Smooth muscle cell (in vitro differentiated cells): Measurements from ENCODE around the gene WDR33. TPM values are rescaled to one million over a fixed set of nuclear protein-coding genes. Genes with fewer than 3 reads are reported as not detected.

Source experiments
- DNase-seq: peaks from one replicate; lab custom pipeline; 2025; ENCODE audit not compliant: unreplicated experiment; lab: John Stamatoyannopoulos, UW
- H2AFZ ChIP-seq: fragments of 200-600 bp; sonication (generic); 2 replicates; pipeline ENCODE4 v1.6.0; 2016; ENCODE audit warnings: antibody characterized with exemption, low read depth, mild to moderate bottlenecking
- H3F3A ChIP-seq: fragments of 200-600 bp; sonication (generic); 2 replicates; pipeline ENCODE4 v1.6.0; 2017; ENCODE audit warnings: antibody characterized with exemption, low read depth
- H3K27ac ChIP-seq: fragments of 200-600 bp; sonication (generic); 2 replicates; pipeline ENCODE4 v1.5.1; 2016; ENCODE audit warnings: low read depth, mild to moderate bottlenecking
- H3K27me3 ChIP-seq: fragments of 200-600 bp; sonication (generic); 2 replicates; pipeline ENCODE4 v1.6.1; 2016; ENCODE audit warnings: low read depth, mild to moderate bottlenecking
- H3K36me3 ChIP-seq: fragments of 200-600 bp; sonication (generic); 2 replicates; pipeline ENCODE4 v1.5.1; 2016; ENCODE audit warnings: low read depth
- H3K4me1 ChIP-seq: fragments of 200-600 bp; sonication (generic); 2 replicates; pipeline ENCODE4 v1.5.1; 2016; ENCODE audit warnings: low read depth
- H3K4me2 ChIP-seq: fragments of 200-600 bp; sonication (generic); 2 replicates; pipeline ENCODE4 v1.6.0; 2016; ENCODE audit warnings: mild to moderate bottlenecking
- H3K4me3 ChIP-seq: fragments of 200-600 bp; sonication (generic); 2 replicates; pipeline ENCODE4 v1.5.1; 2016; ENCODE audit warnings: mild to moderate bottlenecking
- H3K79me2 ChIP-seq: fragments of 200-600 bp; sonication (generic); 2 replicates; pipeline ENCODE4 v1.6.0; 2016; ENCODE audit warnings: low read depth, mild to moderate bottlenecking
- H3K9ac ChIP-seq: fragments of 200-600 bp; sonication (generic); 2 replicates; pipeline ENCODE4 v1.6.0; 2016; ENCODE audit warnings: low read depth
- H3K9me3 ChIP-seq: fragments of 200-600 bp; sonication (generic); replicated peaks from 2 replicates; pipeline ENCODE4 v1.5.1; 2016; ENCODE audit warnings: low read depth
- H4K20me1 ChIP-seq: fragments of 200-600 bp; sonication (generic); 2 replicates; pipeline ENCODE4 v1.6.0; 2016; ENCODE audit warnings: low read depth
- CTCF ChIP-seq: fragments of 200-600 bp; sonication (generic); IDR thresholded peaks from 2 replicates; pipeline ENCODE4 v1.5.1; 2017; ENCODE audit warnings: borderline replicate concordance, mild to moderate bottlenecking, antibody characterized with exemption; ENCODE audit not compliant: insufficient read depth, poor library complexity, severe bottlenecking
- WGBS: methylation state at CpG from one replicate; pipeline ENCODE4 v1.1.7; 2016; ENCODE audit warnings: low lambda C conversion rate; 5-methylcytosine and 5-hydroxymethylcytosine counted together
- polyA plus RNA-seq: library from polyadenylated mRNA; unstranded; fragments of >200 nt; fragmentation: Nextera tagmentation; extraction: Ambion mirVana; gene quantifications from 2 replicates; pipeline ENCODE4 v1.2.1, GENCODE V29; 2016
- total RNA-seq: library from RNA; depleted of rRNA; stranded (reverse); fragments of >200 nt; gene quantifications from 2 replicates; pipeline ENCODE4 v1.2.3, GENCODE V29; 2014

The WDR33 gene
- total and polyA plus RNA-seq, 2 experiments from 2014 or later = 30.4 to 43.3 TPM

- no peak for DNase-seq
- no peaks in the 10 kb centered on the region for H3K27me3 ChIP-seq
- no peak overlapping the region for H3K4me2 ChIP-seq
- H3K4me3 ChIP-seq = no peak overlapping the region
- no peaks in the 10 kb centered on the region for H3K36me3 ChIP-seq
- H3K79me2 ChIP-seq = no peaks in the 10 kb centered on the region
- no peak overlapping the region for H2AFZ ChIP-seq
- no peak overlapping the region for H3K27ac ChIP-seq
- WGBS = 98% methylated on average over 17 of the region's 17 CpGs
- no peak for TF ChIP-seq CTCF
- H3K9me3 ChIP-seq = no peaks in the 10 kb centered on the region
- H4K20me1 ChIP-seq = peaks cover 22% of the 10 kb centered on the region
- no peak overlapping the region for H3K9ac ChIP-seq
- H3K4me1 ChIP-seq = peaks cover 9% of the 10 kb centered on the region
- no peaks in the 10 kb centered on the region for H3F3A ChIP-seq
Measured at GRCh38 chr2:127657232-127657595, 153.8 kb downstream of the WDR33 start.

- Histone ChIP-seq H3K4me2 (no peak overlapping the region), H4K20me1 (peaks cover 16% of the 10 kb centered on the region), H3K4me3 (no peak overlapping the region), H3K79me2 (no peaks in the 10 kb centered on the region), H3K9ac (no peak overlapping the region), H3K27ac (no peak overlapping the region), H3K4me1 (peaks cover 9% of the 10 kb centered on the region), H3K27me3 (no peaks in the 10 kb centered on the region), H3F3A (no peaks in the 10 kb centered on the region), H2AFZ (no peak overlapping the region), H3K9me3 (no peaks in the 10 kb centered on the region), H3K36me3 (no peaks in the 10 kb centered on the region)
- TF ChIP-seq CTCF = no peak
- WGBS = 97% methylated on average over 15 of the region's 15 CpGs
- no peak for DNase-seq
Measured at GRCh38 chr2:127656569-127657231, 154.3 kb downstream of the WDR33 start.

GRCh38 chr2:127655209-127656073 is 155.5 kb downstream of the WDR33 start:
- TF ChIP-seq CTCF = no peak
- Histone ChIP-seq H3K36me3 (no peaks in the 10 kb centered on the region), H3K4me3 (no peak overlapping the region), H4K20me1 (peaks cover 8% of the 10 kb centered on the region), H2AFZ (no peak overlapping the region), H3K27ac (no peak overlapping the region), H3K9me3 (no peaks in the 10 kb centered on the region), H3K27me3 (no peaks in the 10 kb centered on the region), H3F3A (no peaks in the 10 kb centered on the region), H3K4me1 (peaks cover 9% of the 10 kb centered on the region), H3K9ac (no peak overlapping the region), H3K4me2 (no peak overlapping the region), H3K79me2 (no peaks in the 10 kb centered on the region)
- WGBS = 96% methylated on average over 16 of the region's 16 CpGs
- DNase-seq = no peak
